Left colon (tissue), 2 donors: ENCODE data around the gene IGSF21. TPM values are rescaled to one million over a fixed set of nuclear protein-coding genes. Genes with fewer than 3 reads are reported as not detected.

Experiments
- ATAC-seq: fragments of 200-7000 bp; cut with Tn5 transposase; one replicate; pipeline ENCODE4 v1.9.1; 2020; ENCODE audit warnings: mild to moderate bottlenecking, moderate library complexity
- DNase-seq, 2 donors: peaks; one replicate each; pipeline ENCODE4 v3.0.0-alpha.2; 2020
- intact Hi-C, 2 donors: fragments of 100-400 bp; cut with DNase I in 1 of 2; cut with micrococcal nuclease in 1 of 2; formaldehyde crosslinking; loops; one replicate each; pipeline versions ENCODE4 v1.11.2 to v1.14.0; 2022; cut with DNase I, micrococcal nuclease
- total RNA-seq, 2 donors: library from RNA; stranded (reverse); fragmentation: NEBNext Ultra II Directional; extraction: Animal tissue kit (Norgen Biotek cat#: 25700); gene quantifications; one replicate each; pipeline ENCODE4 v1.2.1, GENCODE V29; 2021
- donor health status: DM: no; HTN: no; CAD: no.
- donor health status: DM: yes; HTN: yes; CAD: no.

IGSF21 gene
- total RNA-seq, 2 donors from 2014 or later, result 0.37 to 2.0 TPM

DNA sequence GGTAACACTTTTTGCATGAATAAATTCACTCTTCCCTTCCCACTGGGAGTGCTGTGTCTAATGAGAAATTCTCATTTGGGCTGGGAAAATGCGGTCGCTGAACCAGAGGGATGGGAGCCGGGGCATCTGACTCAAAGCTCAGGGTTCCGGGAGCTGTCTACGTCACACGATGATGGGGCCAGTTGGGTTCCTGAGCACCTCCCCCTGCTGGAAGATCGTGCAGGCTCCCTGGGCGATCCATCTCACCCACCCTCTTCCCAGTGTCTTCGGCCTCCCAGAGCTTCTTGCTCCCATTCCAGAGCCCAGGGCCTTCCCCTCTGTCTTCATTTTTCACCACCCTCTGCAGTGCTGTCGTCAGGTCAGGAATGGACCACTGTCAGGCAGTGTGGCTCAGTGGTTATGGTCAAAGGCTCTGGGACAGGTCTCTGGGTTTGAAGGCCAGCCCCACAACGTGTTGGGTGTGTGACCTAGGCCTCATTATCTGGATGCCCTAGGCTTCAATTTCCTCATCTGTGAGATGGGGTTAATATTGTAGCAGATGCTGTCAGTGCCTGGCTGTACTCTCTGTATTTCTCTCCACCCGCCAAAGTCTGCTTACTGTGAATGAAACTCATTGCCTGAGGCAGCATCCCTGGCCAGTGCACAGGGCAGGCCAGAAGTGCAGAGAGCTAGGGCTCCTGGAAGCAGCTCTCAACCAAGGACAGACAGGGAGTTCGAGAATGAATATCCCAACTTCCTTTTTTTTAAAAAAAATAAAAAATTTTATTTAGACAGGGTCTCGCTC, 31.8 kb downstream of the IGSF21 start:
- ATAC-seq, result no peak
- intact Hi-C loops, result no loop called here
- DNase-seq, result no peak

DNA sequence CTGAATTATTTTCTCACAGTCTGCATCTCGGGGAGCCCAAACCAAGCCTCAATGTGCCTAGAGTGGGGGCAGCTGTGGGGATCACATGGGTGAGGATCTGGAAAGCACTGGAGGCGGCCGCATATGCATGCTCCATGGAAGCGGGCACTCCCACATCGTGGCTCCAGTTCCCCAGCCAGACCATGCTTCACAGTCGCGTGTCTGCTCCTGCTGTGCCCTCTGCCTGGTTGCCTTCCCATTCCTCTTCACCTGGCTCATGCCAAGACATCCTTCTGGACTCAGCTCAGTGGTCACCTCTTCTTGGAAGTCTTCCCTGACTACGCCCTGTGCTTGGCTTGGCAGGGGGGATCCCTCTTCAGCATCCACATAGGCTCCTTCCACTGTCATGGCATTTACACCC, 32.8 kb downstream of the IGSF21 start:
- intact Hi-C loops, result no loop called here
- ATAC-seq, result no peak

DNA sequence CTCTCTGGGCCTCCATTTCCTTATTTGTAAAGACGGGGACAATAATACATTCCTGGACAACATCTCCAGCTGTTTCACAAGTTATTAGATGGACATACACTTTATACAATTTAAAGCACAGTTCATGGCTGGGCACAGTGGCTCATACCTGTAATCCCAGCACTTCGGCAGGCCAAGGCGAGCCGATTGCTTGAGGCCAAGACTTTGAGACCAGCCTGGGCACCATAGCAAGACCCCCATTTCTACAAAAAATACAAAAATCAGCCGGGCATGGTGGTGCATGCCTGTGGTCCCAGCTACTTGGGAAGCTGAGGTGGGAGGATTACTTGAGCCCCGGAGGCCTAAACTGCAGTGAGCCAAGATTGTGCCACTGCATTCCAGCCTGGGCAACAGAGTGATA, 34.1 kb downstream of the IGSF21 start:
- DNase-seq (no peak), ATAC-seq (no peak)
- intact Hi-C loops, result no loop called here

More for the DNA sequence above, 32.8 kb downstream of the IGSF21 start:
- DNase-seq, result no peak

DNA sequence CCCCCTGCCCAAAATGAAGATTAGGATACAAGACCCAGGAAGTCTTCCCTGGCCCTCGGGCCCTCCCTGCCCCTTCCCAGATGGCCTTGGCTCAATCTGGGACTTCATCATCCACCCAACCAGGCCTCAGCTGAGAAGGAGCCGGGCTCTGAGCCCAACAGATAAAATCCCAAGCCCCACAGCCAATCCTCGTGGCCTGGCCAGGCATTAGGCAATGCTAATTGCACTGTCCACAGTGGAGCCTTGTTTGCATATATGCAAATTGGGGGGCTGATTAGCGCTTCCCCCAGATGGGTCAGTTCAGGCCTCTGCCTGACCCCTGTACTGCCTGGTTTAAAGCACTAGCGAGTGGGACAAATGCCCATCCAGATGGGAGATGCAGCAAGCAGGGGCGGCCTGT, 34.9 kb downstream of the IGSF21 start:
- ATAC-seq, result no peak
- DNase-seq, result no peak
- intact Hi-C loops, result no loop called here

DNA sequence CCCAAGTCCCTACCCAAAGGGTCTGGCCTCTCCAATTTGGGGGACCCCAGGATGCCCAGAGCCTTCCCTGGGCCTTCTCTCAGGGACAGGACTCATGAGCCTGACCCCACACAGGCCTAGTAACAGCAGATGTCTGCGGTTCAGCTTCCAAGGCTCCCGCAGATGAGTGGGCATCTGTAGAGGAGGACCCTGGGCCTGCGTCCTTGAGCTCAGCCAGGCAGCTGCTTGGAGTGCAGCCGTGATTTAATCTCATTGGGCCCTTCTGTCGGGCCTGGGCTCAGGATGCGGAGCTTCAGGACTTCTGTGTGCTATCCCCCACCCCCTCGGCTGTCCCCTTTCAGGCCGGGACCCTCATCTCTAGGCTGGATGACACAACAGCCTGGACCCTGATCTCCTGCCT, 35.4 kb downstream of the IGSF21 start:
- ATAC-seq (no peak), DNase-seq (no peak)
- intact Hi-C loops, result no loop called here

DNA sequence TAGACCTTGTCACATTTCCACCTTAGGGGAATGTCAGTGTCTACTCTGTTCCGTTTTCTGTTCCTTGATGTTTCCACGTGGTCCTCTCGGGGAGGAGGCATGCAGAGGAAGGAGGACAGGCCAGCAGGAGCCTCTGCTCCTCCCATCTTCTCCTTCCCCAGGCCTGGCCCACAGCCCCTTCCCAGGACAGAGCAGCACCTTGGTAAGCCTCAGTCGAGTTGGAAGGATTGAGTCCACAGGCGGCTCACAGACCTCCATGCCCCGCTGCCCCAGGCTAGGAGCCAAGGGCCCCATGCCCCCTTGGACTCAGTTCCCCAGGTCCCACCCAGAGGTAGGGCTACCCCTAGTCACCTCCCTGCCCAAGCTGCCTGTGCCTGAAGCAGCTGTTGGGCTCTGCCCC, 36.5 kb downstream of the IGSF21 start:
- intact Hi-C loops, result no loop called here
- no peak for ATAC-seq
- no peak for DNase-seq

DNA sequence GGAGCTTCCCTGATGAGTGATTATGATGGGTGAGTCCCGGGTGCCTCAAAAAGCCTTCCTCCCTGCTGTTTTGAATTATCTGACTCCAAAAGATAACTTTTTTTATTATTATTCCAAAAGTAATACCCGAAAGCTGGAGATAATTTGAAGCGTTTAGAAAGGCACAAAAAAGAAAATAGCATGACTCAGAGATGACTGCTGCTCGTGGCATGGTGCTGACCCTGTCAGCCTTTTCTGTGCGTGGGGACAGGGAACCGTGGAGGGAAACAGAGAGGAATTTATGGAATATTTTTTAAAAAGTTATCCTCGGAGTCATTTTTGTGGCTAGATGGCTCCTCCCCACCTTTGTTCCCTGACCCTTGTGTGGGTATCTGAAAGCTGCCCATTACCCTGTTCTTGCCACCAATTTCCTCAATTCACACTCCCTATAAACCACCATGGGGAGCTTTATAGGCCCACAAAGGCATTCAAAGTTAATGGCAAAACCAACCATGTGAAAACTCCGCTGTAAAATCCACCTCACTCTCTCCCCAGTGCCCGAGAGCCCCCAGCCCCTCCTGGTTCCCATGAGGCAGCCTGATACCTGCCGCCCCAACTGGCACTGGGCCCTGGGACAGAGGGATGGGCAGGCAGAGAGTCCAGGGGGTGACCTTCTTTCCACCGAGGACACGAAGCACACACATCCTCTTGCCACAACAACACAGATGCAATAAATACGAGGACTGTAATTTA, 37.5 kb downstream of the IGSF21 start:
- DNase-seq (peak; percentile 75 to 84), ATAC-seq (peak; percentile 88)
- intact Hi-C loops, result no loop called here

DNA sequence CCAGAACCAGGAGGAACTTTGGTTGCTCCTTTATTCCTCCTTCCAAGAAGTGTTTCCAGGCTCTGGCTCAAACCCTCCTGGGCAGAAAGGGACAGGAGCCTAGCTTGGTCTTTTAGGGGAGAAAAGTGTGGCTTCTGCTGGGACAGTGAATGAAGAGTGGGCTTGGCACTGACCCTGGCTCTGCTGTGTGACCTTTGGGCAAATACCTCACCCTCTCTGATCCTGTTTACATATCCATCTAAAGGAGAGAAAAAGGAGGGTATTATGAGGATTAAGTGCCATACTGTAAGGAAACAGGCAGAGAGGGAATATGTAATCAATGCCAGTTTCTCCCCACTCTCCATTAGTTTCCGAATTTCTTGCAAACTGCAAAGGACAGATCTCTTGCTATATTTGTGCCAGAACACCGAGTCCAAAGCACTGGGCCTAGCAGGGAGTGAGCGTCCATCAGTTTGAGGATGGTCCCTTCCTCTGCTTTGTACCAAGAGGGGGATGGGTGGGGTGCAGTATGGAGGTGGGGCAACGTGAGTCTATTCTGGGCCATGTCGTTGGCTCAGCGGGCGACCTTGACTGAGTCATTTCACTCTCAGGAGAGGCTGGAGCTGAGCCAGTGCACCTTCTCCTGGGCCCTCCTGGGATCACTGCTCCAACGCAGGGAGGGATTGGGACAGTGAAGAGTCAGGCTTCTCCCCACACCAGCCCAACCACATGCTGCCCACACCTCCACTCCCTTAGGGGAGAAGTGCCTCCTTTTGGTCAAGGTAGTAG, 38.4 kb downstream of the IGSF21 start:
- intact Hi-C loops, result no loop called here
- DNase-seq (peak; percentile 58 to 64), ATAC-seq (peak; percentile 55)

DNA sequence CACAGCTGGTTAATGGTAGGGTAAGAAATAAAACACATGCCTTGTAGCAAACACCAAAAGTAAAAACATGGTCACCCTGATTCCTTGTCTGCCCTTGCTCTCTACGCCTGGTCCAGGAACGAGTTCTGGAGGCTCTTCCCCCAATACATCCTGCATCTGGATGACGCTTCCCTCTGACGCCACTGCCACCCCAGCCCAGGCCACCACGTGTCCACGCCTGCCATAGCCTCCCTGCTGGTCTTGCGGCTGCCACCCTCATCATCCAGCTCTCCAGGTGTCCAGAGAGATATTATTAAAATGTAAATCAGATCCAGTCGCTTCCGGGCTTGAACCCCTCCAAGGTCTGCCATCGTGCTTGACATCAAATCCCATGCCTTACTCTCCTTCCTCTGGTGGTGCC, 39.3 kb downstream of the IGSF21 start:
- intact Hi-C loops, result no loop called here
- ATAC-seq (no peak), DNase-seq (no peak)

DNA sequence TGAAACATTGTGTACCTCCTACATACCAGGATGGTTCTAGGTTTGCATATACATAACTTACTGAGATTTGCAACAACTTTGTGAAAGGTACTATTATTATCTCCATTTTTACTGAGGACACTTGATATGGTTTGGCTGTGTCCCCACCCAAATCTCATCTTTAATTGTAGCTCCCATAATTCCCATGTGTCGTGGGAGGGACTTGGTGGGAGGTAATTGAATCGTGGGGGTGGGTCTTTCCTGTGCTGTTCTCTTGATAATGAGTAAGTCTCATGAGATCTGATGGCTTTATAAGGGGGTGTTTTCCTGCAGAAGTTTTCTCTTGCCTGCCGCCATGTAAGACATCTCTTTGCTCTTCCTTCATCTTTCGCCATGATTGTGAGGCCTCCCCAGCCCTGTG, 40.1 kb downstream of the IGSF21 start:
- DNase-seq (no peak), ATAC-seq (no peak)
- intact Hi-C loops, result no loop called here

DNA sequence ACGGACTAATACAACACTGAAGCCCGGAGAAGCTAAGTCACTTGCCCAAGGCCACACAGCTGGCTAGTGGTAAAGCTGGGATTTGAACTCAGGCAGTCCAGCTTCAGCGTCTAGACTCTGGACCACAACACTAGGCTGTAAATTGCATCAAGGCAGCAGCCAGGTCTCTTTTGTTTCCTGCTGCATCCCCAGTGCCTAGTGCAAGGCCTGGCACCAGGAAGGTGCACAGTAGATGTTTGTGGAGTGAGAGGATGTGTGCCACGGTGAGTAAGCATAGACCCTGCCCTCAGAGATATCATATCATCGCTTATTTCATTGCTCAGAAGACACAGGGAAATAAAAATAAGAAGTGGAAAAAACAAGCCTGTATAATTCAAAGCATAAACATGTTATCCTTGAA, 40.9 kb downstream of the IGSF21 start:
- intact Hi-C loops, result no loop called here
- ATAC-seq (peak; percentile 26), DNase-seq (no peak)

DNA sequence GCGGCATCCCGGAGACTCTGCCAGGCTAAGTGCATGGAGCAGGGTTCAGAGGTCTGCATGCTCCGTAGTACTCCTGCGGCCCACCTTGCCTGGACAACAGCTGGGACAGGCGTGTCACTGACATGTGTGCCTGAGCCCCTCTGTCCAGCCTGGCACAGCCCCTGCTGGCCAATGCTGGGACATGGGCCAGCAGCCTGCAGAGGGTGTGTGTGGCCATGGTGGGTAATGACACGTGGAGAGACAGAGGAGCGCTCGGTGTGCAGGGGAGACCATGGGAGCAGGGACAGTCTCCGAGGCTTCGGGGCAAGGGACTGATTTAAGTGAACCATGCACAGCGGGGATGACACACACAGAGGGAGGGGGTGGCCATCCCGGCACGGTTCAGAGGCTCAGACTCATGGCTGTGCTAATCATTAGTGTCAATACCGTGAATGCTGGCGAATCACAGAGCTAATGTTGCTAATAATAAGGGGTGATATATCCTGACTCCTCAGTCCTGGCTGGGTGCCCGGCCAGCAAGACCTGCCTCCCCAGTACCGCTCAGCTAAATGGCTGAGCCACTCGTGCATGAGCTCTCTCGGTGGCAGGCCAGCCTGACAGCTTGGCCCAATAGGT, 41.5 kb downstream of the IGSF21 start:
- intact Hi-C loops, result no loop called here
- ATAC-seq, result no peak

DNA sequence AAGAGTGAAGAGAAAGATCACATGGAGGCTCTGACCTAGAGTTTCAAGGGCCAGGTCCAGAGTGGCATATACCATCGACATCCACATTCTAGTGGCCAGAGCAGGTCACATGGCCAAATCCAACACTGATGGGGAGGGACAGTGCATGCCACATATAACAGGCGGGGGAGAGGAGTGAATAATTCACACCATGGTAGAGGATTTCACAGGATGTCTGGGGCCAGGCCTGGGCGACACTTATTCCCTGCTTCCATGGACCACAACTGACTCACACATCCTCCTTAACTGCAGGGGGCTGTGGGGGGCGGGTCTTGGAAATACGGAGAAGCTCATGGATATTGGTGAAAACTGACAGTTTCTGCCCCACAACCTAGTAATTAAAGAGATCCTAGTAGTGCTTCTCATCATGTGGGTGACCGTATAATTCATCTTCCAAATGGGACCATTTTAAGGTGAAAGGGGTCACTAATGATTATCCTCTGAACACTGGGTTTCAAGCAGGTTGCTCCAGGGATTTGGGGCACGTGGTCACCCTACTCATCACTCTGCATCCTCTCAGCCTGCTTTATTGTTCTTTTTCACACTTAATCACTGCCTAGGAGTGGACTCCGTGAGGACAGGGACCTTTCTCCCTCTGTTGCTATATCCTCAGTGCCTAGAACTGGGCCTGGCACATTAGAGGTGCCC, 44.0 kb downstream of the IGSF21 start:
- ATAC-seq (no peak), DNase-seq (no peak)
- intact Hi-C loops, result no loop called here

More for the DNA sequence above, 41.5 kb downstream of the IGSF21 start:
- DNase-seq, result no peak

DNA sequence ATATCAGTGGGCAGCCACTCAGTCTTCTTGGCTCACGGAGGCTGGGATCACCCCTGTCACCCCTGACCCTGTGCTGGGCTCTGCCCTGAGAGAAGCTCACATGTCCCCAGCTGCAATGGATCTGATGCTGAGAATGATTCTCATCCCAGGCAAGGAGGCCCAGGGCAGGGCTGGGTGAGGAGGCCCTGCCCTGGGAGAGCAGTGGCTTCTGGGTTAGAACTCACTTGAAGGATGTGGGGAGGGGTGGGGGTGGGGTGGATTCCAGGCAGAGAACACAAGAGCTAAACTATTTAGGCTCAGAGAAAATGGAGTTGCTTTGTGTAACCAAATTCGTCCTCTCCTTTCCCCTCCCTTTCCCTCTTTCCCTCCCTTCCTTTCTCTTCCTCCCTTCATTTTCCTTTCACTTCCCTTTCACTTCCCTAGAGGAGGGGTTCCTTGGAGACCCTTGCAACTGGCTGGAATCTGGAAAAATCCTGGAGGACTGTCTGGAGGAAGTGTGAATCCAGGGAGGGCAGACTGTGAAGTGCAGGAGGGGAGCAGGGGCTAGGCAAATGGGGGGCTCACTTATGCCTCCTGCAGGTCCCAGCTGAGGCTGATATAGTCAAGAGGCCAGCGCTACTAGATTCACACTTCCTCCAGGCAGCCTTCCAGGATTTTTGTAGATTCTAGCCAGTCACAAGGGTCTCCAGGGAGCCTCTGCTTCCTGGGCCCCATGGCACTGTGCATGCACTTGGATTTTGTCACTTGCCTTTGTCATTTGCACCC, 47.0 kb downstream of the IGSF21 start:
- intact Hi-C loops, result no loop called here
- DNase-seq (no peak), ATAC-seq (peak; percentile 28)

DNA sequence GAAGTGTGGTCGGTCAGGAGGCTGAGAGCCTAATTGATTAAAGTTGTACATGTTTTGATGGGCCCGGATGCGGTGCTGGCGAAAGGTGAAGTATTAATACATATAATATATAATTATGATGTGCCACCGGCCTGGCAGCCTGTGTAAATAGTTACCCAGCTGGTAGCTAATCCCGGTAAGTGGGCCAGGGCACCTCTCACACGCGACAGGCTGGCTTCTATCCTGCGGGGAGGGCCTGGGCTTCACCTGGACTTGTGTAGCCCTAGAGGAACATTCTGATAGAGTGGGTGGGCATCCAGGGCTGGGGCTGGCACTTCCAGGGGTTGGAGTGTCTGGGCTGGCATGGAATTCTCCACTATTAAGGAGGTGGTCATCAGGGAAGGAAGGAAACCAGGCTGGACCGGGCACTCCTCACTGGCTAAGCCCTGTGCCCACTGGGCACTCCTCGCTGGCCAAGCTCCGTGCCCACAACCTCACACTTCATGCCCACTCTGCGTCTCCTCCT, 48.3 kb downstream of the IGSF21 start:
- ATAC-seq (no peak), DNase-seq (no peak)
- intact Hi-C loops, result no loop called here

DNA sequence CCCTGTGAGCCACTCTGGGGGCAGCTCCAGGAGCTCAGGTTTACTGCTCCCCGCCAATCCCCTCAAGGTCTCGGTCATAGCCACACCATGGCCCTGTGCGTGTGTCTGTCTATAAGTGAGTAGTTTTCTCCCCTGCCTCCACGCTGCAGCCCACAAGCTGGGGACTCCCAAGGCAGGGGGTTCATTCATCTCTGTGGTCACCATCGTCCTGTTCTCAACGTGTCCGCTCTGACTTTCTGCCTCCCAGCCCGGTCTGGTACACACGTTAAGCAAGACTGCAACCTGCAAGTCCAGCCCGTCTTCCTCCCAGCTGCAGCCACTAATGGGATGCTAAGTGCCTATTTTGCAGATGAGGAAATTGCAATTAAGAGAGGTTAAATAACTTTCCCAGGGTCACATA, 49.8 kb downstream of the IGSF21 start:
- intact Hi-C loops, result no loop called here
- ATAC-seq, result no peak
- no peak for DNase-seq

DNA sequence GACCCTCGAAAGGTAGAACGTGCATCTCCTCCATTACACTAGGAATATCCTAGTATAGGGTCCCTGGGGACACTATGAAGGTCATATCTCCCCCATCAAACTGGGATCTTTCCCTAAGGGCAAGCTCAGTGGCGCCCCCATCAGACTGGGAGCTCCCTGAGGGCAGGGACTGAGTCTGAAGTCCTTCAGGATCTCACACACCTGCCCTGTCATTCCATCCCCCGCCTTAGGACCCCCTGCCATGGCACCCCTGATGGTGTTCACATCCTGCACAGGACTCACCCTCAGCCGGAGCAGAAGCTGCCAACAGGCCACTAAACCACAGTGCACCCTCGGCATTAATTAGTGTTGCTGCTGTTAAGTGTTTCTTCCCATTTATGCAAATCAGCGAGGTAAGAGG, 50.4 kb downstream of the IGSF21 start:
- DNase-seq, result no peak

DNA sequence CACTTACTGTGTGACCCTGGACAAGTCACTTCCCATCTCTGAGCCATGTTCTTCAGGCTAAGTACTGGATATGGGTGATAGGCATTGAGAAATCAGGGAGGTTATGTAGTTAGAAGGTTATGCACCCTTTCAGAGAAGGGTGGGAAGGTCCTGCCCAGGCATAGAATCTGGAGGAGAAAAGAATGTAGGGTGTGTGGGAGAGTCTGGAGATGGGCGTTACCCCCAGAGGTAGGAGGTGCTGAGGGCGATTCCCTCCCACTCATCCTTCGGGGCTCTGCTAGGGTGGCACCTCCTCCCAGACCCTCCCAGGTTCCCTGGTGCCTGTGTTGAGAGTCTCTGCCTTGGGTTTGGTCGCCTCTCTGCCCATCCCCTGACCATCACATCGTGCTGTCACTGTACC, 51.1 kb downstream of the IGSF21 start:
- DNase-seq (no peak), ATAC-seq (no peak)
- intact Hi-C loops, result no loop called here

More for the DNA sequence above, 50.4 kb downstream of the IGSF21 start:
- intact Hi-C loops, result no loop called here
- ATAC-seq, result no peak
